GM20000 (cell line): ENCODE results near the gene VAV3.

Source experiments
- DNase-seq: peaks from one replicate; pipeline ENCODE4 v3.0.0; 2012; ENCODE audit warnings: low spot score
- TF ChIP-seq, protein P1 (sequence below): IDR thresholded peaks from 2 replicates; pipeline ENCODE4 v1.5.1; 2012; ENCODE audit warnings: mild to moderate bottlenecking, control low read depth; ENCODE audit errors: extremely low read depth, missing control alignments

VAV3 gene

DNA sequence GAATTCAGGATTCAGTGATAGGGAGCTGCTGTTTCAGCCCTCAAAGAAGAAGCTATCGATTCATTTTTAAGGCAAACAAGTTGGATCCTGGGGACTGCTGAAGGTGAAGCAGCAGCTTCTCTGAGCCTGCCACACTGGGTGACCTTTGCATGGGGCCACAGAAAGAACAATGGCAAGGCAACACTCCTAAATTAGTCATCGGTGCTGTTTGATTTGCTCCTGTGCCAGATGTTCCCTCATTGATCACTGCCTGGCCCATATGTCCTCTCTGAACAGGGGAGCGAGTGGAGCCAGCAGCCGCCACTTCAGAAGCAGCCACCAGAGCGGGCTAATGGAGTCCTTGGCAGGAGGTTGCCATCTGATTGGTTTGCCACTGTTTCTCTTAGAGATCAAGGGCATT is 432.7 kb downstream of the VAV3 start:
- DNase-seq, result no peak
- TF ChIP-seq, protein P1, sequence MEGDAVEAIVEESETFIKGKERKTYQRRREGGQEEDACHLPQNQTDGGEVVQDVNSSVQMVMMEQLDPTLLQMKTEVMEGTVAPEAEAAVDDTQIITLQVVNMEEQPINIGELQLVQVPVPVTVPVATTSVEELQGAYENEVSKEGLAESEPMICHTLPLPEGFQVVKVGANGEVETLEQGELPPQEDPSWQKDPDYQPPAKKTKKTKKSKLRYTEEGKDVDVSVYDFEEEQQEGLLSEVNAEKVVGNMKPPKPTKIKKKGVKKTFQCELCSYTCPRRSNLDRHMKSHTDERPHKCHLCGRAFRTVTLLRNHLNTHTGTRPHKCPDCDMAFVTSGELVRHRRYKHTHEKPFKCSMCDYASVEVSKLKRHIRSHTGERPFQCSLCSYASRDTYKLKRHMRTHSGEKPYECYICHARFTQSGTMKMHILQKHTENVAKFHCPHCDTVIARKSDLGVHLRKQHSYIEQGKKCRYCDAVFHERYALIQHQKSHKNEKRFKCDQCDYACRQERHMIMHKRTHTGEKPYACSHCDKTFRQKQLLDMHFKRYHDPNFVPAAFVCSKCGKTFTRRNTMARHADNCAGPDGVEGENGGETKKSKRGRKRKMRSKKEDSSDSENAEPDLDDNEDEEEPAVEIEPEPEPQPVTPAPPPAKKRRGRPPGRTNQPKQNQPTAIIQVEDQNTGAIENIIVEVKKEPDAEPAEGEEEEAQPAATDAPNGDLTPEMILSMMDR, result no peak

DNA sequence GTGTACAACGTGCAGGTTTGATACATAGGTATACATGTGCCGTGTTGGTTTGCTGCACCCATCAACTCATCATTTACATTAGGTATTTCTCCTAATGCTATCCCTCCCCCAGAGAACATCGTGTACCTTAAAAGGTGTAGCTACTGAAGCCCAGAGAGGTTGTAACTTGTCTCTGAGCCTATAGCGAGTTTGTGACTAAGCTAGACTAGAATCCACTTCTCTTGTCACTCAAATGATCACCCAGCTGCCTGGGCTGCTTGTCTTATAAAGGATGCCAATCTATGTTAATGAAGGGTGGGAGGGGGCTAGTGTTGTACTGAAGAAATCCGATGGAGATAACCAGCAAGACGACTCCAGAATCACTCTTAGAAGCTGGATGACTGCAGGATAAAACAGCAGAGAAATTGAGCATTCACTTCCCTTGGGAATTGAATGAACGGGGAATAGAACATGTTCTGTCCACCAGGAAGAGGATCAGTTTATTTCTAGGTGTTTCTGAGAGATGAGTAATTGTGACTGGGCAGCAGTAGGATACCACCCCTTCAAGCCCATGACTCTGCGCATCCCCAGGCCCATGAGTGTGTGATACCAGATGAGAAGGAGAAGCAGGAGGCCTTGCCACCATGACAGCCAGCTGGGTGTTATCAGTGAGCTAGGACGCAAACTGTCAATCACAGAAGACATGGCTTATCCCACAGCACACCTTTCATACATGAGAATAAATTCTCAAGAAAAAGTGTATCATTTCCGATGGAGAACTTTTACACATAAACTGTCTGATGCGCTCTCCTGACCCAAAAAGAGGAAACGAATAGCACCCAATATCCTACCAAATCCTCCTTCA is 433.7 kb downstream of the VAV3 start:
- TF ChIP-seq, protein P1, result no peak
- DNase-seq, result no peak

DNA sequence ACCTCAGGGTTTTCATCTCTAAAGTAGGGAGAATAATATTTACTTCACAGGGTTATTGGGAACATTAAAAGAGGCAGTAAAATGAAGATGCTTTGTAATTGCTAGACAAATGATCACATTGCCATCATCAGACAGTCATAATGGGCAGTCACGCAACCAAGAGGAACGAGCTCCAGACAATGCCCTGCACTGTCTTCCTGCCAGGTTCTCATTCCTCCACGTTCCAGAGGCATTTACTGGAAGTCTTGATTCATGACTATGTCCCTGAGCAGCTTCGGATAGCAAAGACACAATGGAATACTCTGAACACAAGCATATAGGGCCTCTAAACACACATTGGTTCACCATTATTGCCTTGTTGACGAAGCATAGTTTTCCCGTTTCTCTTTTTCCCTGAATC is 434.4 kb downstream of the VAV3 start:
- TF ChIP-seq, protein P1, result no peak
- DNase-seq, result no peak

DNA sequence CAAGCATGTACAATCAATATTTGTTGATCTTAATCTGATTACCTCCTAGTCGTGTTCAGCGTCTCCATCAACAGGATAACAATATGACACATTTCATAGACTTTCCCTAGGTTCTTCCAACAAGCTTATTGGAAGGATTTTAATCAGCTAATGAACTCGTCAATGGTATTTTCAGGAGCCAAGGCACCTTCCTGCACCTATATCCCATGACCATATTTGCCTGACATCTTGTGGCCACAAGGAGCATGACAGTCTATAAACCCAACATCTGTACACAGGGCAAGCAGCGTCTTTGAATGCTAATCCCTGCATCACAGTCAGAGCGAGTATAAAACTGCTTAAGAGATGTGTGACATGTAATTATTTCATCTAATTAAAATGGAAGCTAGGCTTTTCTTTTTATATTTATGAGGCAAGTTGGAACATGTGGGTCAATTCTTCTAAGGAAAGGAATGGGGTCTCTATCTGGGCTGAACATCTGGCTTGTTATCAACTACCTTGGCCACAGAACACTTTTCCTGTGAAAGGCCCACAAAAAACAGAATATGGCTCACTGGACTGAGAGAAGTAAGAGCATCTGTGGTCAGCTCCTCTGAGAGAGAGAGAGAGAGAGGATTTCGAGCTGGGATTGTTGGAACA is 435.4 kb downstream of the VAV3 start:
- DNase-seq, result peak; percentile 65
- TF ChIP-seq, protein P1, result peak; percentile 81

DNA sequence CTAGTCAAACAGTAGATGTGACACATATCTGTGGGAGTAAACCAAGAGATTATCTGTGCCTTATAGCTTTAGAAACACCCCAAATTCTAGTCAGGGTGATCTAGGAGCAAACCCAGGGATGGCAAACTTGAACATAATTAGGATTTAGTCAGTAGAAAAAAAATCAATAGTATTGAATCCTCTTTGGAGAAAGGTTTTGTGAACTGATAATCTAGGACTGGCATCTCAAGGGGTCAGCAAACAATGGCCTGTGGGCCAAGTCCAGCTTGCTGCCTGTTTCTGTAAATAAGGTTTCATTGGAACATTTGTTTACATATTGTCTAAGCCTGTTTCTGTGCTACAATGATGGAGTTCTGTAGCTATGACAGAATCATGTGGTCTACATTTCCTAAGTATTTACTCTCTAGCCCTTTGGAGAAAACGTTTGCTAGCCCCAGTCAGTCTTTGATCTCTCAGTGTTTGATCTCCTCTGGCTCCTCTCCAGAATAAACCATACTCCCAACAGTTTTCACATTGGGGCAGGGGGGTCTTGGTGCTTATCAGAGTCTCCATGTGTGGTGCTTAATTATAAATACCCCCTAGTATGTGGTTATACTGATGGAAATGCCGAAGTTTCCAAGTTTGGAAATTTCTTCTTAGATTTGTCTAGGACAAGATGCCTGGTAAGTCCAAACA is 438.3 kb downstream of the VAV3 start:
- DNase-seq, result no peak
- TF ChIP-seq, protein P1, result no peak

DNA sequence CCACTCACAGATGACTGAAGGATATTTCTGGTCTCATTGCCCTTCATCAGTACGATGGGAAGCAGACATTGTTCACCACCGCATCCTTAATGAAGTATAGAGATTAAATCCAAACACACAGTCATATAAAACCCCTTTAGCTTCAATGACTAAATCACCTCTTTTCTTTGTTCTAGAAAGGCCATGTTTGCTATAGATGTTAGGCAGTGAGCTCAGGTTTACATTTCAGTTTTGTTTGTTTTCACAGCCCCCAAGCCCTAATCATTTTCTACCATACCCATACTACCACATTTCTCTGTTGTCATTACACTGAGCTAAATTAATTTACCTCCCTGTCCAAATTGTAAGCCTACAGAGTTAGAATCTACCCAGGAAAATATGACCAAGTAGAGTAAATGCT is 439.0 kb downstream of the VAV3 start:
- TF ChIP-seq, protein P1, result no peak
- DNase-seq, result no peak

DNA sequence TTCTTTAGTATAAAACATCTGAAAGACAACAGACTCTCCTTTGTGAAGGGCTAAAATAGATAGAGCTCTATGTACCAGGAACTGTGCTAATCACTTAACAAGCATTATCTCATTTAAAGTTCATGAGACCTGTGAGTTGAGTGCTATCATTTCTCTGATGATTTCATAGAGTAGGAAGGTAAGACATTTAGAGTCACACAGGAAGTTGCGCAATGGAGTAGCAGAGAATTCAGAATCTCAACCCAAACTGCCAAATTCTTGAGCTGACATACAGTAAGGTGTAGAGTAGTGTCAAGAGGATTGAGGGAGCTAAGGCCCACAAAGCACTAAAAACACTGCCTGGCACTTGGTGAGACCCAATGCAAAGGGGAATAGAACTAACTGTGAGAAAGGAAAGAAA is 439.8 kb downstream of the VAV3 start:
- TF ChIP-seq, protein P1, result no peak
- DNase-seq, result no peak
